ENCODE measurements around the gene DTYMK.

DNA sequence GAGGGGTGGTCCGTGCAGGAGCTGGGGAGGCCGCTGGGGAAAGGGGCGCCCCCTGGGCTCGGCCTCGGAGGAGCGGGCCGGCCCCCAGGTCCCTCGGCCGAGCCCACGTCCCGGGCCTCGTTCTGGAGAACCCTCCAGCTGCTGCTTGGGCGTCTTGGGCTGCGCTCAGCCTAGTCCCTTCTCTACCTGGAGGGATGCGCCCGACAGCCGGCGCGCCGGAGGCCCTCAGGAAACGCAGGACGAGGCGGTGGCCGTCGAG, 47.5 kb upstream of the DTYMK start:
- TF ChIP-seq, protein P1, sequence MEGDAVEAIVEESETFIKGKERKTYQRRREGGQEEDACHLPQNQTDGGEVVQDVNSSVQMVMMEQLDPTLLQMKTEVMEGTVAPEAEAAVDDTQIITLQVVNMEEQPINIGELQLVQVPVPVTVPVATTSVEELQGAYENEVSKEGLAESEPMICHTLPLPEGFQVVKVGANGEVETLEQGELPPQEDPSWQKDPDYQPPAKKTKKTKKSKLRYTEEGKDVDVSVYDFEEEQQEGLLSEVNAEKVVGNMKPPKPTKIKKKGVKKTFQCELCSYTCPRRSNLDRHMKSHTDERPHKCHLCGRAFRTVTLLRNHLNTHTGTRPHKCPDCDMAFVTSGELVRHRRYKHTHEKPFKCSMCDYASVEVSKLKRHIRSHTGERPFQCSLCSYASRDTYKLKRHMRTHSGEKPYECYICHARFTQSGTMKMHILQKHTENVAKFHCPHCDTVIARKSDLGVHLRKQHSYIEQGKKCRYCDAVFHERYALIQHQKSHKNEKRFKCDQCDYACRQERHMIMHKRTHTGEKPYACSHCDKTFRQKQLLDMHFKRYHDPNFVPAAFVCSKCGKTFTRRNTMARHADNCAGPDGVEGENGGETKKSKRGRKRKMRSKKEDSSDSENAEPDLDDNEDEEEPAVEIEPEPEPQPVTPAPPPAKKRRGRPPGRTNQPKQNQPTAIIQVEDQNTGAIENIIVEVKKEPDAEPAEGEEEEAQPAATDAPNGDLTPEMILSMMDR (IDR thresholded peaks at IDR 0.05), result no peak
- no peak for TF ChIP-seq POLR2AphosphoS5 (IDR thresholded peaks at IDR 0.05)
- TF ChIP-seq POLR2A (IDR thresholded peaks at IDR 0.05), result no peak

Measured in upper lobe of left lung (tissue), 4 donors.